GM10266 (cell line): ENCODE results near the gene TJP2.

ENCODE experiments used
- DNase-seq: peaks from one replicate; pipeline ENCODE4 v3.0.0; 2012; ENCODE audit errors: extremely low spot score
- CTCF ChIP-seq: IDR thresholded peaks from 2 replicates; pipeline ENCODE4 v1.5.1; 2012; ENCODE audit warnings: mild to moderate bottlenecking, low read depth; ENCODE audit not compliant: control insufficient read depth, insufficient read depth; ENCODE audit errors: missing control alignments

TJP2 gene

DNA sequence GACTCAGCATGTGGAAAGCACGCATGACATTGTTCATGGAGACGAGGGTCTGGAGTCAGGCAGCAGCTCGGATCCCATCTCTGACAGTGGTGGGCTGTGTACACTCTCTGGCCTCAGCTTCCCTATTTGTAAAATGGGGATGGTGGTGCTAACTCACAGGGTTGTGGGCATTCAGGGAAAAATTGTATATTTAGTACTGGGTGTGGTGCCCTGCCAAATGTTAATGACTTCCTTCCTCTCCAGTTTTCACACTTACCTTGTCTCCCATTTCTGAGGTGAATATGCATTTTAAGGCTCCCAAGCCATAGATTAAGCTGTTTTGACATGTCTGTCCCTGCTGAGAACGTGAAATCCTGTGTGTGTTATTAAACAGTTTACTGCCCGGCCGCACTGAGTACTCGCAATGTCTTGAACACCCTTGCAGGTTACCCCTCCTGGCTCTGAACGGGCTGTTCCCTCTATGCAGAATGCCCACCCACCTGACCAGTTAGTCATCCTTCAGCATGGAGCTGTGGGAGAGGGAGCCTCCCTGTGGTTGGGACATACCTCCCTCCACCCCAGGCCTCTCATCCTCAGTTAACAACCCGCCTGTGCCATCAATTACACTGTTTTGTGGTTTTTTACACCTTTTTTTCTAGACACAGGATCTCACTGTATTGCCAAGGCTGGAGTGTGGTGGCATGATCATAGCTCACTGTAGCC, 25.8 kb downstream of the TJP2 start:
- TF ChIP-seq CTCF, result no peak
- no peak for DNase-seq

GRCh38 chr9:69202556-69202955, 28.5 kb downstream of the TJP2 start:
- TF ChIP-seq CTCF, result no peak
- no peak for DNase-seq

- TF ChIP-seq CTCF, result no peak
- no peak for DNase-seq
These were observed 30.2 kb downstream of the TJP2 start for GRCh38 chr9:69204326-69204725.

GRCh38 chr9:69204849-69205248, 30.8 kb downstream of the TJP2 start:
- no peak for TF ChIP-seq CTCF

GRCh38 chr9:69206047-69206446, 32.0 kb downstream of the TJP2 start:
- DNase-seq, result no peak
- no peak for TF ChIP-seq CTCF

More at GRCh38 chr9:69204849-69205248, 30.8 kb downstream of the TJP2 start:
- no peak for DNase-seq

GRCh38 chr9:69207503-69207902, 33.4 kb downstream of the TJP2 start:
- TF ChIP-seq CTCF, result no peak
- no peak for DNase-seq

DNA sequence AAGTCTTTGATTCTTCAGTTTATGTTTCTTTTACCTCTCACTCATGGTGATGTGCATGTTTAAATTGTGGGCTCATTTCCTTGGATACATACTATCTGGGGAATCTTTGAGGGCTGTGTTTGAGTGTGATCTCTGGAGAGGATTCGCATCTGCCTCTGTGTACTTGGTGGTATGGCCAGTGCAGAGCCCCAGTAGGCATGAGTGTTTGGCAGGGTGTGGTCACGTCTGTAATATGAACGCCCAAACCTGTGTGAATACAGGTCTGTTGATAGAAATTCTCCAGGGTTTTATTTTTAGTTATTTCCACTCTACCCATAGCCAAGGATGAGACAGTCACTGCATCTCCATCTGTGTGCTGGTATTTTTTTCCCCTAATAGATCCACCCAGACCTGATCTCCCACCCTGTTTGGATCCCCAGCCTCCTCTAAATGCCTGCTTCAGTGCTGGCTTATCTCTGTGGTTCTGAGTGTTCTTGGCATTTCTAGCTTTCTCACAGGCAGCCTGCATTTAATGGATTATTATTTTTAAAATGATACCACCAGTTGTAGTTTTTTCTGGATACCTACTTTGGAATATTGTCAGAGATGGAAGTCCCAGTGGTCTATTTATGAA, 37.5 kb downstream of the TJP2 start:
- DNase-seq, result no peak
- no peak for TF ChIP-seq CTCF
